NCI-H128 (cell line): Measurements from ENCODE around the gene CD300LF.

Experiments
- DNase-seq: peaks from one replicate; lab custom pipeline; 2025; ENCODE audit not compliant: unreplicated experiment; lab: John Stamatoyannopoulos, UW

CD300LF gene

GRCh38 chr17:74645010-74645409 is 67.7 kb downstream of the CD300LF start:
- no peak for DNase-seq

- no peak for DNase-seq
These were observed 68.3 kb downstream of the CD300LF start for GRCh38 chr17:74644419-74644818.
